Spleen (tissue), 11 donors: ENCODE results near the gene KIF23. TPM values are rescaled to one million over a fixed set of nuclear protein-coding genes. Genes with fewer than 3 reads are reported as not detected.

ENCODE experiments used
- DNase-seq: peaks from one replicate; pipeline ENCODE4 v3.0.0-alpha.2; 2020
- H3K27ac ChIP-seq, 8 donors: fragments of 200-600 bp; sonication (generic) in 7 of 8; 1 replicate in 4 of 8; 2 replicates in 4 of 8; pipeline versions ENCODE4 v1.5.0 to v1.8.0; 2016 to 2021; ENCODE audit warnings: inconsistent platforms in 4 of 8, mild to moderate bottlenecking in 4 of 8, moderate library complexity in 1 of 8
- H3K27me3 ChIP-seq, 7 donors: fragments of 200-600 bp; sonication (generic) in 6 of 7; replicated peaks in 1 of 7; 1 replicate in 4 of 7; 2 replicates in 3 of 7; pipeline versions ENCODE4 v1.5.0 to v1.8.0; 2016 to 2021; ENCODE audit warnings: inconsistent platforms in 3 of 7, mild to moderate bottlenecking in 1 of 7
- H3K36me3 ChIP-seq, 6 donors: fragments of 200-600 bp; sonication (generic) in 5 of 6; 1 replicate in 4 of 6; 2 replicates in 2 of 6; pipeline versions ENCODE4 v1.5.0 to v1.8.0; 2016 to 2021; ENCODE audit warnings: inconsistent platforms in 2 of 6
- H3K4me1 ChIP-seq, 6 donors: fragments of 200-600 bp; sonication (generic) in 5 of 6; 1 replicate in 3 of 6; 2 replicates in 3 of 6; pipeline versions ENCODE4 v1.5.0 to v1.8.0; 2016 to 2021; ENCODE audit warnings: inconsistent platforms in 3 of 6
- H3K4me3 ChIP-seq, 8 donors: fragments of 200-600 bp; sonication (generic) in 7 of 8; 1 replicate in 4 of 8; 2 replicates in 4 of 8; pipeline versions ENCODE4 v1.5.0 to v1.8.0; 2016 to 2021; ENCODE audit warnings: inconsistent platforms in 4 of 8, mild to moderate bottlenecking in 4 of 8, moderate library complexity in 2 of 8
- H3K9me3 ChIP-seq, 8 donors: fragments of 200-600 bp; sonication (generic) in 7 of 8; 1 replicate in 4 of 8; 2 replicates in 4 of 8; pipeline versions ENCODE4 v1.5.0 to v1.8.0; 2016 to 2021; ENCODE audit warnings: inconsistent platforms in 4 of 8
- POLR2A ChIP-seq, 3 donors: fragments of 450-650 bp; IDR thresholded peaks; one replicate each; pipeline ENCODE4 v1.5.1; 2017; ENCODE audit warnings: antibody characterized with exemption in 3 of 3, mild to moderate bottlenecking in 1 of 3
- POLR2AphosphoS5 ChIP-seq, 3 donors: sonication (generic); formaldehyde crosslinking; IDR thresholded peaks; one replicate each; pipeline ENCODE4 v1.5.1; 2017; ENCODE audit warnings: antibody characterized with exemption in 3 of 3
- WGBS, 5 donors: extraction: QIAGEN DNeasy Blood & Tissue Kit in 3 of 5; methylation state at CpG; one replicate each; pipeline versions ENCODE4 v1.1.5 to v1.1.7; 2013 to 2018; 5-methylcytosine and 5-hydroxymethylcytosine counted together
- intact Hi-C: fragments of 100-400 bp; cut with DNase I; formaldehyde crosslinking; loops from one replicate; pipeline ENCODE4 v1.15.0; 2023; ENCODE audit warnings: low total_unique reads
- polyA plus RNA-seq, 3 donors: library from polyadenylated mRNA; stranded (reverse); fragments of 200-250 nt; gene quantifications; one replicate each; pipeline ENCODE4 v1.2.1, GENCODE V29; 2013
- total RNA-seq, 7 donors: library from RNA; depleted of rRNA in 3 of 7; stranded (reverse); fragments of >200 nt in 3 of 7; fragmentation: NEBNext Ultra II Directional in 4 of 7; extraction: Animal tissue kit (Norgen Biotek cat#: 25700) in 4 of 7; gene quantifications; one replicate each; pipeline versions ENCODE4 v1.1.0 to v1.2.1, GENCODE V29; 2016 to 2021
- TF ChIP-seq, protein P1 (sequence below), 11 experiments: fragments of 200-600 bp in 7 of 11; fragments of 450-650 bp in 4 of 11; sonication (generic) in 4 of 11; IDR thresholded peaks in 8 of 11; conservative IDR thresholded peaks in 3 of 11; 1 replicate in 7 of 11; 2 replicates in 4 of 11; pipeline versions ENCODE4 v1.4.0 to v1.8.0; 2016 to 2021; ENCODE audit warnings: antibody characterized with exemption in 11 of 11, inconsistent platforms in 4 of 11, mild to moderate bottlenecking in 1 of 11
- donor health status: healthy with polysubstance abuse.
- donor health status: DM: no; HTN: no; CAD: no; lungs with moderate emphysema.
- donor health status: DM: no; HTN: no; CAD: no.
- donor health status: Bipolar disorder and iron deficiency.
- donor health status: healthy.
- donor health status: DM: no; HTN: no; CAD: no.
- donor health status: DM: yes; HTN: yes; CAD: no.

The KIF23 gene
- total and polyA plus RNA-seq, 10 donors: 0.89 to 9.2 (median 4.5) TPM

GRCh38 chr15:69480932-69481331 is 66.8 kb downstream of the KIF23 start:
- H3K4me3 ChIP-seq: no peak overlapping the region
- no peaks in the 10 kb centered on the region for H3K36me3 ChIP-seq
- peaks cover 0 to 29% (median 0%) of the 10 kb centered on the region in 7 donors for H3K27me3 ChIP-seq
- TF ChIP-seq, protein P1, sequence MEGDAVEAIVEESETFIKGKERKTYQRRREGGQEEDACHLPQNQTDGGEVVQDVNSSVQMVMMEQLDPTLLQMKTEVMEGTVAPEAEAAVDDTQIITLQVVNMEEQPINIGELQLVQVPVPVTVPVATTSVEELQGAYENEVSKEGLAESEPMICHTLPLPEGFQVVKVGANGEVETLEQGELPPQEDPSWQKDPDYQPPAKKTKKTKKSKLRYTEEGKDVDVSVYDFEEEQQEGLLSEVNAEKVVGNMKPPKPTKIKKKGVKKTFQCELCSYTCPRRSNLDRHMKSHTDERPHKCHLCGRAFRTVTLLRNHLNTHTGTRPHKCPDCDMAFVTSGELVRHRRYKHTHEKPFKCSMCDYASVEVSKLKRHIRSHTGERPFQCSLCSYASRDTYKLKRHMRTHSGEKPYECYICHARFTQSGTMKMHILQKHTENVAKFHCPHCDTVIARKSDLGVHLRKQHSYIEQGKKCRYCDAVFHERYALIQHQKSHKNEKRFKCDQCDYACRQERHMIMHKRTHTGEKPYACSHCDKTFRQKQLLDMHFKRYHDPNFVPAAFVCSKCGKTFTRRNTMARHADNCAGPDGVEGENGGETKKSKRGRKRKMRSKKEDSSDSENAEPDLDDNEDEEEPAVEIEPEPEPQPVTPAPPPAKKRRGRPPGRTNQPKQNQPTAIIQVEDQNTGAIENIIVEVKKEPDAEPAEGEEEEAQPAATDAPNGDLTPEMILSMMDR (IDR thresholded peaks at IDR 0.05 in 8 of 11, conservative IDR thresholded peaks at IDR 0.05 in 3 of 11): no peak
- no peak for TF ChIP-seq POLR2A (IDR thresholded peaks at IDR 0.05)
- TF ChIP-seq POLR2AphosphoS5 (IDR thresholded peaks at IDR 0.05): no peak
- intact Hi-C loops: no loop called here
- 44 to 65% (median 54%) methylated on average over 3 of the region's 3 CpGs for WGBS, 5 donors
- no peak overlapping the region for H3K27ac ChIP-seq
- no peak for DNase-seq
- peaks cover 0 to 5% (median 1%) of the 10 kb centered on the region in 6 donors for H3K4me1 ChIP-seq
- H3K9me3 ChIP-seq: peaks cover 0 to 18% (median 7%) of the 10 kb centered on the region in 8 donors

GRCh38 chr15:69482686-69483256 is 68.6 kb downstream of the KIF23 start:
- Histone ChIP-seq H3K27me3 (peaks cover 0 to 10% (median 0%) of the 10 kb centered on the region in 7 donors), H3K4me1 (peaks cover 0 to 5% (median 1%) of the 10 kb centered on the region in 6 donors), H3K36me3 (no peaks in the 10 kb centered on the region), H3K4me3 (no peak overlapping the region), H3K27ac (no peak overlapping the region), H3K9me3 (peaks cover 0 to 22% (median 8%) of the 10 kb centered on the region in 8 donors)
- DNase-seq: no peak
- TF ChIP-seq, protein P1 (IDR thresholded peaks at IDR 0.05 in 8 of 11, conservative IDR thresholded peaks at IDR 0.05 in 3 of 11): no peak
- no peak for TF ChIP-seq POLR2AphosphoS5 (IDR thresholded peaks at IDR 0.05)
- intact Hi-C loops: no loop called here
- 87 to 99% (median 92%) methylated on average over 3 to 4 of the region's 4 CpGs for WGBS, 5 donors

GRCh38 chr15:69484837-69485236 is 70.7 kb downstream of the KIF23 start:
- DNase-seq: no peak
- 47 to 72% (median 58%) methylated on average over 6 of the region's 6 CpGs for WGBS, 5 donors
- Histone ChIP-seq H3K4me1 (peaks cover 0 to 6% (median 0%) of the 10 kb centered on the region in 6 donors), H3K4me3 (no peak overlapping the region), H3K27ac (no peak overlapping the region), H3K9me3 (peaks cover 0 to 18% (median 6%) of the 10 kb centered on the region in 8 donors), H3K27me3 (no peaks in the 10 kb centered on the region), H3K36me3 (no peaks in the 10 kb centered on the region)
- intact Hi-C loops: no loop called here
- TF ChIP-seq POLR2AphosphoS5 (IDR thresholded peaks at IDR 0.05) (no peak), POLR2A (IDR thresholded peaks at IDR 0.05) (no peak)
- TF ChIP-seq, protein P1 (IDR thresholded peaks at IDR 0.05 in 8 of 11, conservative IDR thresholded peaks at IDR 0.05 in 3 of 11): no peak

- Histone ChIP-seq H3K27me3 (no peaks in the 10 kb centered on the region), H3K27ac (no peak overlapping the region), H3K36me3 (no peaks in the 10 kb centered on the region), H3K9me3 (peaks cover 0 to 17% (median 5%) of the 10 kb centered on the region in 8 donors), H3K4me3 (no peak overlapping the region), H3K4me1 (peaks cover 0 to 10% (median 0%) of the 10 kb centered on the region in 6 donors)
- TF ChIP-seq, protein P1 (IDR thresholded peaks at IDR 0.05 in 8 of 11, conservative IDR thresholded peaks at IDR 0.05 in 3 of 11): no peak
- no peak for TF ChIP-seq POLR2A (IDR thresholded peaks at IDR 0.05)
- TF ChIP-seq POLR2AphosphoS5 (IDR thresholded peaks at IDR 0.05): no peak
- DNase-seq: no peak
- 89 to 95% (median 90%) methylated on average over 3 of the region's 3 CpGs for WGBS, 5 donors
- intact Hi-C loops: no loop called here
Observed at GRCh38 chr15:69486481-69487110, 72.4 kb downstream of the KIF23 start.
